ENCODE data around the gene ERC2.

The ERC2 gene

DNA sequence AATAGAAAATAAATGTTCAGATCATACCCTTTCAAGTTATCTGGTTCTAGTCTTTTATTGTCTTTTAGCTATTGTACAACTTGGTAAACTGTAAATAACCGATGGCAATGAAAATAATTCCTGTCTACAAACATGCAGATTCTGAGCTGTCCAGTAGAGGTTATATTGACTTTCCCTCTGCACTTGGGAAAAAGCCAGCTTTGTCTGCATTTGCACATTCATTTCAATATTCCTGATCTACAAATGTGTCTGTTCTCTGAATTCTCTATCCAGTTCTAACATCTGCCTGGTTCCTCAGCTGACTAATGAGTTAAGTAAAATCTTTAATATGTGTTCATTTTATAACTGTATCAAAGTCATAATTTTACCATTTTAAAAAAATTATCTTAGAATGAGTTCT is 408.5 kb downstream of the ERC2 start:
- Histone ChIP-seq H3K36me3 (no peaks in the 10 kb centered on the region), H3K9me3 (ENCODE audit: severe bottlenecking) (no peaks in the 10 kb centered on the region), H3K27ac (no peak overlapping the region), H3K27me3 (ENCODE audit: insufficient read depth, low read depth, severe bottlenecking) (no peaks in the 10 kb centered on the region), H3K4me3 (ENCODE audit: low read depth, low read length) (no peak overlapping the region)
- DNase-seq, result no peak
- TF ChIP-seq, protein P1, sequence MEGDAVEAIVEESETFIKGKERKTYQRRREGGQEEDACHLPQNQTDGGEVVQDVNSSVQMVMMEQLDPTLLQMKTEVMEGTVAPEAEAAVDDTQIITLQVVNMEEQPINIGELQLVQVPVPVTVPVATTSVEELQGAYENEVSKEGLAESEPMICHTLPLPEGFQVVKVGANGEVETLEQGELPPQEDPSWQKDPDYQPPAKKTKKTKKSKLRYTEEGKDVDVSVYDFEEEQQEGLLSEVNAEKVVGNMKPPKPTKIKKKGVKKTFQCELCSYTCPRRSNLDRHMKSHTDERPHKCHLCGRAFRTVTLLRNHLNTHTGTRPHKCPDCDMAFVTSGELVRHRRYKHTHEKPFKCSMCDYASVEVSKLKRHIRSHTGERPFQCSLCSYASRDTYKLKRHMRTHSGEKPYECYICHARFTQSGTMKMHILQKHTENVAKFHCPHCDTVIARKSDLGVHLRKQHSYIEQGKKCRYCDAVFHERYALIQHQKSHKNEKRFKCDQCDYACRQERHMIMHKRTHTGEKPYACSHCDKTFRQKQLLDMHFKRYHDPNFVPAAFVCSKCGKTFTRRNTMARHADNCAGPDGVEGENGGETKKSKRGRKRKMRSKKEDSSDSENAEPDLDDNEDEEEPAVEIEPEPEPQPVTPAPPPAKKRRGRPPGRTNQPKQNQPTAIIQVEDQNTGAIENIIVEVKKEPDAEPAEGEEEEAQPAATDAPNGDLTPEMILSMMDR (IDR thresholded peaks at IDR 0.05; ENCODE audit: low read depth, low read length), result no peak

DNA sequence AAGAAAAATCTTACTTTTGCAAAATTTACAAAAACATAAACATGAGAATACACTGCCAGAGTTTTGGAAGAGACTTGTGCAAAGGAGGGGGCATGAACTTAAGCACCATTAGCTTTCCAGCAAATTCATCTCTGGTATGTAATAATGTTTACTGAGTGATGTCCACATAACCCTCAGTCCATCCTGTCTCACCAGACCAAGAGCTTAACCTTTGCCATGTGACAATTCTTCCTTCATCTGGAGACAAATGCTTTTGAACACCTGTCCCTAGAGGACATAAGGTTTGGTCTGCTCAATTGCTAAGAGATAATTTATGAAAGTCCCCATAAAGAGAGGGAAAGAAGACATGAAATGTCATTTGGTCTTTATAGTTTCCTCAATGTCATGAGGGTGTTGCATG is 412.3 kb downstream of the ERC2 start:
- H3K27ac ChIP-seq, result no peak overlapping the region
- DNase-seq, result no peak

DNA sequence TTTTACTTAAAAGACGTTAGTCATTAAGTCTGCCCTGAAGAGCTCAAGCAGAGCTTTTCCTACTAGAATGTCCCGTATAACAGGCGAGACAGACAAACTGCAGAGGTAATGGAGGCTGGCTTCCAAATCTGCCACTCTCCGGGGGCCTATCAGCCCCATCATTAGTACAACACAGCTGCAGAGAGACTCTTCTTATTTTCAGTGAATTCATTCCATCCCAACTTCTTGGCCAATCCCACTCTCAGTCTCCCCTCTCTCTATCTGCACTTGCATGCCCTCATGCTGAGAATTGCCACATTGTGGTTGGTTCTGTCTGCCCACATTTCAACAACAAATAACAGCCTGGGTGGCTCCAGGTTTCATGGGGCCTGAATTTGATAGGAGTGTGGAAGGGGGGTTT is 412.7 kb downstream of the ERC2 start:
- H3K27me3 ChIP-seq (ENCODE audit: insufficient read depth, low read depth, severe bottlenecking), result no peaks in the 10 kb centered on the region
- no peaks in the 10 kb centered on the region for H3K9me3 ChIP-seq (ENCODE audit: severe bottlenecking)
- H3K36me3 ChIP-seq, result no peaks in the 10 kb centered on the region
- no peak overlapping the region for H3K4me3 ChIP-seq (ENCODE audit: low read depth, low read length)
- TF ChIP-seq, protein P1 (IDR thresholded peaks at IDR 0.05; ENCODE audit: low read depth, low read length), result no peak
- no peak overlapping the region for H3K27ac ChIP-seq
- no peak for DNase-seq

More for the DNA sequence above, 412.3 kb downstream of the ERC2 start:
- Histone ChIP-seq H3K9me3 (ENCODE audit: severe bottlenecking) (no peaks in the 10 kb centered on the region), H3K36me3 (no peaks in the 10 kb centered on the region), H3K4me3 (ENCODE audit: low read depth, low read length) (no peak overlapping the region), H3K27me3 (ENCODE audit: insufficient read depth, low read depth, severe bottlenecking) (no peaks in the 10 kb centered on the region)
- TF ChIP-seq, protein P1 (IDR thresholded peaks at IDR 0.05; ENCODE audit: low read depth, low read length), result no peak

DNA sequence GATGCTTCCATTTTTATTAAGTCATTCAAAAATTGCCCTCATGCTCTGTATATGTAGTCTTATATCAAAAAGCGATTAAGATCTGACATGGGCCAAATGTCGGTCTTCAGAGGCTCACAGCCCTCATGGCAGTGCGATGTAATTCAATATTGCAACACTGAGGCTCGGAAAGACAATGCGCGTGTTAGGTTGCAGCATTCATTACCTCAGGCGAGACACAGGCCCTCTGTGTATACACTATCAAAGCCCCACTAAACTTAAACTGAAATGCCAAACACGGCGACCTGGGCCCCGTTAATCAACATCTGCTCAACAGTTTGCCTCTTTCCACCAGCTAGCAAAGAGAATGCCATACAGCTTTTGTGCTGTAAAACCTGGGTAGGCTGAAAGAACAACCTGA is 413.4 kb downstream of the ERC2 start:
- no peaks in the 10 kb centered on the region for H3K36me3 ChIP-seq
- no peak overlapping the region for H3K27ac ChIP-seq
- no peak for DNase-seq
- no peak overlapping the region for H3K4me3 ChIP-seq (ENCODE audit: low read depth, low read length)
- H3K9me3 ChIP-seq (ENCODE audit: severe bottlenecking), result no peaks in the 10 kb centered on the region
- no peaks in the 10 kb centered on the region for H3K27me3 ChIP-seq (ENCODE audit: insufficient read depth, low read depth, severe bottlenecking)
- TF ChIP-seq, protein P1 (IDR thresholded peaks at IDR 0.05; ENCODE audit: low read depth, low read length), result no peak

DNA sequence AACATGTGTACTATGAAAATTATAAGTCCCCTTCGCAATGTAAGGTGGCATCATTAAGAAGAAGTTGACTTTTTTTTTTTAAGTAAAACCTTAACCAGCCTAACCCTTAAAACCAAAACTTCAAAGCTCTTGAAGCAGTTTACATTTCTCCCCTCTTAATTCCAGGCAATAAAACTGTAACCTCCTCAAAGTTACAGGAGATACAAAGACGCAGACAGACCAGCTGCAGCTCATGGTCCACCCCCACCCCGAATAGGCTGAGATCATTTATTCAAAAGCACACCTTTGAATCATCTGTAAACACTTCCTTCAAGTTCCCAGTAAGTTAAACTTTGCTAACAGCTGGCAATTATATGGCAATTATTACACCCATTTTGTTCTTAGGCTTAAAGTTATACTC is 414.5 kb downstream of the ERC2 start:
- no peaks in the 10 kb centered on the region for H3K9me3 ChIP-seq (ENCODE audit: severe bottlenecking)
- H3K27me3 ChIP-seq (ENCODE audit: insufficient read depth, low read depth, severe bottlenecking), result no peaks in the 10 kb centered on the region
- H3K4me3 ChIP-seq (ENCODE audit: low read depth, low read length), result no peak overlapping the region
- TF ChIP-seq, protein P1 (IDR thresholded peaks at IDR 0.05; ENCODE audit: low read depth, low read length), result no peak
- no peak overlapping the region for H3K27ac ChIP-seq
- no peaks in the 10 kb centered on the region for H3K36me3 ChIP-seq
- no peak for DNase-seq

DNA sequence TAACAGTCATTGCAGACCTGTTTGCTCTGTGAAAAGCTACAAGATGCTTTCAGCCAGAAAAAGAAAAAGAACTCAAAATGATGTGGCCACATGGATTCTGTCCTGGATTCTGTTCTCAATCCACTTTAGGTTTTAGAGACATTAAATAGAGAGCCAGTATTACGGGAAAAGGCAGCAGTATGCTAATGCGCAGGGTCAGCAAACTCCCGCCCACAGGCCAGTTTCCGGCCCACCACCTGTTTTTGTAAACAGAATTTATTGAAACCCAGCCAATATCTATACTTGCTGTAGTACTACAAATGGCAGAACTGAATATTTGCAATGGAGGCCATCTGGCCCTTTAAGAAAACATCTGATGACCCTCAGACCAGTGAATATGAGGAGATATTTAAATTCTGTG is 416.1 kb downstream of the ERC2 start:
- H3K27ac ChIP-seq, result no peak overlapping the region
- no peak for DNase-seq
- H3K9me3 ChIP-seq (ENCODE audit: severe bottlenecking), result no peaks in the 10 kb centered on the region
- no peaks in the 10 kb centered on the region for H3K27me3 ChIP-seq (ENCODE audit: insufficient read depth, low read depth, severe bottlenecking)
- H3K4me3 ChIP-seq (ENCODE audit: low read depth, low read length), result no peak overlapping the region
- TF ChIP-seq, protein P1 (IDR thresholded peaks at IDR 0.05; ENCODE audit: low read depth, low read length), result no peak
- H3K36me3 ChIP-seq, result no peaks in the 10 kb centered on the region

Data from WERI-Rb-1 (cell line).